GM11168 (cell line): Measurements from ENCODE around the gene ZDHHC12.

Experiments used
- in situ Hi-C: fragments of 300-500 bp; cut with MboI; formaldehyde crosslinking; loops from one replicate; pipeline ENCODE4 v1.12.0; 2022; ENCODE audit warnings: low sequenced_read_pairs; ENCODE audit not compliant: unreplicated experiment

ZDHHC12 gene

DNA sequence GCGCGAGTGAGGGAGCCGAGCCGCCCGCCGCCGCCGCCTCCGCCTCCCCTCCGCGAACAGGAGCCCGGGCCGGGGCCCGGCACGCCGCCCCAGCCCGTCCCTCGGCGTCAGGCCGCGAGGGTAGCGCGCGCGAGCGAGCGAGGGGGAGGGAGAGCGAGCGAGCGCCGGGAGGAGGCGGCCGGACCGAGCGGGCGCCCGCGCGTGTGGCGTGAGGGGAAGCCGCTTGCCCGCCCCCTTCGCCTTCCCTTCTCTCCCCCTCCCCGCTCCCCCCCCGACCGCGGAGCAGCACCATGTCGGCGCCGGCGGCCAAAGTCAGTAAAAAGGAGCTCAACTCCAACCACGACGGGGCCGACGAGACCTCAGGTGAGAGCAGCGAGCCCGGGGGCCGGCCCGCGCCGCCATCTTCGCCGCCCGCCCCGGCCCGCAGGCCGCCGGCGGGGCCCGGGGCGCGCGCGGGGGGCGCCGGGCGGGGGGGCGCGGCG, 34.6 kb downstream of the ZDHHC12 start:
- in situ Hi-C loops: no loop called here

DNA sequence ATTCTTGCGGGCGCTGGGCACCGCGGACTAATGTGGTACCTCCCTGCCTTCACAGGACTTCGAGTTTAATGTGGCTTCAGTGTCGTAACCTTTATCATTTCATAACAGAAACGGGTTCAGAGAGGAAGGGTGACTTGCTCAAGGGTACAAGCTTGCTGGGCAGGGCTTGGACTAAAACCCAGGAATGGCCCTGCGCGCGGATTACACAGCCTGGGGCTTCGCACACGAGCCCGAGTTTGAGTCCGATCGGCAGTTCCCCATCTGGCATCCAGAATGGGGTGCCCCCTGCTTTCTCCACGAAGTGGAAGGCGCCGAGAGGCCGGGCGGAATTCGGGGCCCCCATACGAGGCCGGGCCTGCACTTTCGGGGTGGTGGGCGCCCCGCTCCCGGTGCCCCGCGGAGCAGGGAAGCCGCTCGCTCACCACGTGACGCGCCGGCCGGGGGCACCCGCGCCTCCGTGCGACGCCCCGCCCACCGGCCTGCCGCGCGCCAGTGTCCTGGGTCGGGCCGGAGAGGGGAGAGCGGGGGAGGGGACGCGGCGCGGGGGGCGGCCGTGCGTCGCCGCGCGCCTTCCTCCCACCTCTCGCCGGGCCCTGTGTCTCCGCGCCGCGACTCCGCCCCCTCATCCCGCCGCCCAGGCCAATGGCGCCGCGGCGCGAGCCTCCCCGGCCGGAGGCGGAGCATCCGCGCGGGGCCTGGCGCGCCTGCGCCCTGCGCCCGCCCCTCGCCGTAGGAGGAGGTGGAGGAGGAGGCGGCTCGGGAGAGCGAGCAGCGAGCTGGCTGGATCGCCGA, 35.2 kb downstream of the ZDHHC12 start, which contains the start of gene SET:
TSS of gene SET (plus strand) at position 722 of the 792 bp plus-strand sequence. CDS start 361 bp downstream, outside the sequence.
- in situ Hi-C loops: no loop called here

DNA sequence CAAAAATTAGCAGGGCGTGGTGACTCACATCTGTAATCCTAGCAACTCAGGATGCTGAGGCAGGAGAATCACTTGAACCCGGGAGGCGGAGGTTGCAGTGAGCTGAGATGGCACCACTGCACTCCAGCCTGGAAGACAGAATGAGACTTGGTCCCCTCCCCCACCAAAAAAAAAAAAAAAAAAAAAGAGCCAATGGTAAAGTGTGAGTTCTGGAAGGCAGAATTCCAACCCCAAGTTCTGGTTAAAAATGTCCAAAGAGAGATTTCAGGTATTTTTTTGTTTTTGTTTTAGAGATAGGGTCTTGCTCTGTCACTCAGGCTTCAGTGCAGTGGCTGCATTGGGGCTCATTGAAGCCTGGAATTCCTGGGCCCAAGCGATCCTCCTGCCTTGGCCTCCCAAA, 36.5 kb downstream of the ZDHHC12 start:
- in situ Hi-C loops: no loop called here

DNA sequence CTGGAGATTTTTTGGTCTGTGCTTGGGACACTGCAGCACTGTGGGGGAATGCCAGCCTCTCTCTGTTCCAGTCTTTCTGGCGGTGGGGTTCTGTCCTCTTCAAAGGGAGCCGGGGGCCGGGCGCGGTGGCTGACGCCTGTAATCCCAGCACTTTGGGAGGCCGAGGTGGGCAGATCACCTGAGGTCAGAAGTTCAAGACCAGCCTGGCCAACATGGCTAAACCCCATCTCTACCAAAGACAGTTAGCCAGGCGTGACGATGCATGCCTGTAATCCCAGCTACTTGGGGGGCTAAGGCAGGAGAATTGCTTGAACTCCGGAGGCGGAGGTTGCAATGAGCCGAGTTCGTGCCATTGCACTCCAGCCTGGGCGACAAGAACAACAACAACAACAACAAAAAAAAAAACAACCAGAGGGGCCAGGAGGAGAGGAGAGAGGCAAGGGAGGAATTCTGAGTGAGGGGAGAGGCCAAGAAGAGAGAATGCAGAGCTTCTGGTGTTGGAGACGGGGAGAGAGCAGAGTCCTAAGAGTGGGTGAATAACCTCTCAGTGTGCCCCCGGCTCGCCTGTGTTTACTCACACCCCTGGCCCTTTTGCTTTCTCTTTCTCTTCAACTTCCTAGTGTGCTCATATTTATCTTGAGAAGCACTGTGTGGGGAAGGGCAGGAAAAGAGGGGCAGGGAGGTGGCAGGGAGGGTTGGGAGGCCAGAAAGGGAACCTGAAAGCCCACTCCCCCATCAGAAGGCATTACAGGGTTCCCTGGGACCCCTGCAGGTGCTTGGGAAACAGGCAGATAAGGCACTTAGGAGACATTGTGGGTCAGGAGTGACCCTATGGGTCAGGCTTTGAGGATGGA, 38.1 kb downstream of the ZDHHC12 start:
- in situ Hi-C loops: no loop called here

DNA sequence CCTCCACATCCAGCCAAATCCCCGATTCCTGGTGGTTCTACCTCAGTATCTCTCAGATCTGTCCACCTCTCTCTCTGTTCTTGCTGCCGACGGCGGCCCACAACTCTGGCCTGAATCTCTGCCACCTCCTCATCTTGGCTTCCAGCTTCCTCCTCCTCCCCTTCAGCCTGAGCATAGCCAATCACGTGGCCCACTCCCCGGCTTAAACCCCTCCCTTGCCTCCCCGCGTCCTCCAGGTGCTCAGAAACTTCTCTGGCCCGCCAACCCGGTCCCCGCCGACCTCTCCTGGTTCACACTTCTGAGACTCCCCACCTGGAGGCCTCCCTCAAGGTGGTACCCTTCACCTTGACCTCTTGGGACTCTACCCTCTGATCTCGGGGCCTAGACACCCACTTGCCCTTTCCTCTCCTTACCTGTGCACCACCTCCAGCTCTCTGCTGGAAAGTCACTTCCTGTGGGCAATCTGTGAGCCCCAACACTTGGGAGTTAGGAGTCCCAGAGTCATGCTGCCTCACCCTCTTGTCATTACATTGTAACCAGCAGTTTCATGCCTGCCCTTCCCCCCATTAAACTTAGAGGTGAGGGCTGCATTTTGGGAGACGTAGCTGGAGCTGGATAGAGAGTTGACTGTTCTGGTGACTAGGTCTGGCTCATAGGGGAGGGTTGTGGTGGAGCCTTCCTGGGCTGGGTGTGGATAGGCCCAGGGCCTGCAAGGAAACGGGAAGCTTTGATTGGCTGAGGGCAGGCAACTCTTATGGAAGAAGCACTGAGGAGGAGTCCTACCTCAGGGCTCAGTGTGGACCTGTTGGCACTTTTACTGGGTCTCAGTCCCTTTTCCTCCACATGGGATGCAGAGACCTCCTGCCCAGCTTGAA, 39.4 kb downstream of the ZDHHC12 start:
- in situ Hi-C loops: no loop called here

DNA sequence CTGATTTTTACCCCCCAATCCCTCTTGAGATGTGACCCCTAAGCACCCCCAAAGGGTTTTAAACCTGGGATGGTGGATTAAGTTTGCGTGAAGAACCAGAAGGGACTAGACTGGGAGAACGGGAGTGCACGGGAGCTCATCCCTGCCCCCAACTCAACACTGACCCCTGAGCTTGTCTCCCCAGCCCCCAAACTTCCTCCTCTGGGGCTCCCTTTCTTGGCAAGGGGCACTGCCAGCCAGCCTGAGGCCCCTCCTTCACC, 39.9 kb downstream of the ZDHHC12 start:
- in situ Hi-C loops: no loop called here

DNA sequence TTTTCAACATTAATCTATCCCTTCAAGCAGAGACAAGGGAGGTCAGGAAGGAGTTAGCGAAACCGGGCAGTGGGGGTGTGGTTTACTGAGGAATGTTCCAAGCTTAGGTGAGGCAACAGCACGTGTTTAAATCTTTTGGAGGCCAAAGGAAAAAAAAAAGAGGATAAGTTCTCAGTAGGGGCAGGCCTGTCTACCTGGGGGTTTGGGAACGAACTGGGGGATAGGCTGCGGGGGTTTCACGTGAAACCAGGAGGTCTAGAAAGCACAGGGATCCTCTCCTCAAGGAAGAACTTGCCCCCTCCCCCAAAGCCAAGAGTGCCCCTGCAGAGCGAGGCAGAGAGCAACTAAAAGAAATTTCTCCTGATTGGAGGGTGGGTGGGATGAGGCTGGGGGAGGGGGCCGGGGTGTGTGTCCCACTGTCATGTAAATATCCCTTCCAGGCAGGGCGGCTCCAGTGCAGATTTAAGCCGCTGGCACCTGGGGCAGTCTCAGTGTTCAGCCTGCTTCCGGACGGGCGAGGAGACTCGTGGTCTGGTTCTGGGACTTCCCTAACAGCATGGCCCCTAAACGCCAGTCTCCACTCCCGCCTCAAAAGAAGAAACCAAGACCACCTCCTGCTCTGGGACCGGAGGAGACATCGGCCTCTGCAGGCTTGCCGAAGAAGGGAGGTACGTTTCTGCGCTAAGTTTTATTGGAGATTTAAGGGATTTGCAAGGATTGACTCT, 40.4 kb downstream of the ZDHHC12 start:
- in situ Hi-C loops: no loop called here

DNA sequence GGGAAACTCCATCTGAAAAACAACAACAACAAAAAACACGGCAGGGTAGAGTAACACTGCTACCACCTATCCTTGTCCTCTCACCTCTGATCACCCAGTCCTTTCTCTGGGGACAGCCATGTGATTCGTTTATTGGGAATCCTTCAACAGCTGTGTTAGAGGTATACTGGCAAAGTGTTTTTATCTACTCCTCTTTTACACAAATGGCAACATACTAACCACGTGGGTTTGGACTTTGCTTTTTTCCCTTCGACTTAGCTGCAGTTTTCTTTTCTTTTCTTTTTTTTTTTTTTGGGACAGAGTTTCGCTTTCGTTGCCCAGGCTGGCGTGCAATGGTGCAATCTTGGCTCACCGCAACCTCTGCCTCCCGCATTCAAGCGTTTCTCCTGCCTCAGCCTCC, 46.1 kb downstream of the ZDHHC12 start:
- in situ Hi-C loops: no loop called here

DNA sequence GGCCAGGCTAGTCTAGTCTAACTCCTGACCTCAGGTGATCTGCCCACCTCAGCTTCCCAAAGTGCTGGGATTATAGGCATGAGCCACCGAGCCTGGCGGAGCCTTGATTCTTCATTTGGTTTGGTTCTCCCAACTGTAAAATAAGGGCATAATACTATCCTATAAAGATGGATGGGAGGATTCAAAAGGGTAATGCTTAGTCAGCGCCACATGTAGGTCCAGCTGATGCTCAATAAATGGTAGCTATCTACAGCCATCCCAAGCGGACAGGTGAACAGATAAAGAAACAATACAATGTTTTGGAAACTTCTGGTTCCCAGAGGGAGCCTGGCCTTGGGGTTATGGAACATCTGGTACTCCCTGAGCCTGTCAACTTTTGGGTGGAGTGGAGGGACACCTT, 48.5 kb downstream of the ZDHHC12 start:
- in situ Hi-C loops: no loop called here
